Gastroesophageal sphincter (tissue), 4 donors: ENCODE measurements around the gene VANGL2. TPM values are rescaled to one million over a fixed set of nuclear protein-coding genes. Genes with fewer than 3 reads are reported as not detected.

ENCODE experiments used
- ATAC-seq: fragments of 150-250 bp; one replicate; pipeline ENCODE4 v1.9.1; 2016; ENCODE audit warnings: mild to moderate bottlenecking, moderate library complexity
- H3K27ac ChIP-seq, 4 donors: fragments of 200-600 bp; sonication (generic) in 3 of 4; 1 replicate in 3 of 4; 2 replicates in 1 of 4; pipeline ENCODE4 v1.5.1; 2016 to 2019
- H3K27me3 ChIP-seq: fragments of 200-600 bp; sonication (generic); one replicate; pipeline ENCODE4 v1.5.1; 2019
- H3K36me3 ChIP-seq, 2 donors: fragments of 200-600 bp; sonication (generic); one replicate each; pipeline ENCODE4 v1.5.1; 2019; ENCODE audit warnings: control low read depth in 1 of 2
- H3K4me1 ChIP-seq, 3 donors: fragments of 200-600 bp; sonication (generic); 1 replicate in 2 of 3; 2 replicates in 1 of 3; pipeline ENCODE4 v1.5.1; 2016 to 2019; ENCODE audit warnings: control low read depth in 2 of 3
- H3K4me3 ChIP-seq, 2 donors: fragments of 200-600 bp; sonication (generic); one replicate each; pipeline ENCODE4 v1.5.1; 2019; ENCODE audit warnings: mild to moderate bottlenecking in 1 of 2, moderate library complexity in 1 of 2
- H3K9me3 ChIP-seq, 3 donors: fragments of 200-600 bp; sonication (generic); one replicate each; pipeline ENCODE4 v1.5.1; 2017 to 2019; ENCODE audit warnings: control low read depth in 2 of 3
- CTCF ChIP-seq, 4 experiments: fragments of 200-600 bp in 2 of 4; fragments of 450-650 bp in 2 of 4; sonication (generic) in 1 of 4; IDR thresholded peaks; one replicate each; pipeline ENCODE4 v1.5.1; 2017 to 2019; ENCODE audit warnings: antibody characterized with exemption in 4 of 4, mild to moderate bottlenecking in 2 of 4, moderate library complexity in 2 of 4
- EP300 ChIP-seq: sonication (generic); formaldehyde crosslinking; IDR thresholded peaks from one replicate; pipeline ENCODE4 v1.6.1; 2017; ENCODE audit warnings: antibody characterized with exemption, mild to moderate bottlenecking
- POLR2A ChIP-seq, 2 donors: fragments of 450-650 bp; IDR thresholded peaks; one replicate each; pipeline ENCODE4 v1.6.1; 2017; ENCODE audit warnings: antibody characterized with exemption in 2 of 2, mild to moderate bottlenecking in 2 of 2, moderate library complexity in 1 of 2
- POLR2AphosphoS5 ChIP-seq: sonication (generic); formaldehyde crosslinking; IDR thresholded peaks from one replicate; pipeline ENCODE4 v1.6.1; 2017; ENCODE audit warnings: antibody characterized with exemption
- WGBS, 2 donors: methylation state at CpG; one replicate each; pipeline ENCODE4 v1.1.5; 2018; ENCODE audit warnings: low coverage in 1 of 2; 5-methylcytosine and 5-hydroxymethylcytosine counted together
- total RNA-seq, 4 donors: library from RNA; depleted of rRNA; stranded (reverse); fragments of >200 nt; gene quantifications; one replicate each; pipeline ENCODE4 v1.1.0, GENCODE V29; 2016

VANGL2 gene
- total RNA-seq, 4 donors from 2014 or later = 0.62 to 8.5 (median 4.3) TPM

DNA sequence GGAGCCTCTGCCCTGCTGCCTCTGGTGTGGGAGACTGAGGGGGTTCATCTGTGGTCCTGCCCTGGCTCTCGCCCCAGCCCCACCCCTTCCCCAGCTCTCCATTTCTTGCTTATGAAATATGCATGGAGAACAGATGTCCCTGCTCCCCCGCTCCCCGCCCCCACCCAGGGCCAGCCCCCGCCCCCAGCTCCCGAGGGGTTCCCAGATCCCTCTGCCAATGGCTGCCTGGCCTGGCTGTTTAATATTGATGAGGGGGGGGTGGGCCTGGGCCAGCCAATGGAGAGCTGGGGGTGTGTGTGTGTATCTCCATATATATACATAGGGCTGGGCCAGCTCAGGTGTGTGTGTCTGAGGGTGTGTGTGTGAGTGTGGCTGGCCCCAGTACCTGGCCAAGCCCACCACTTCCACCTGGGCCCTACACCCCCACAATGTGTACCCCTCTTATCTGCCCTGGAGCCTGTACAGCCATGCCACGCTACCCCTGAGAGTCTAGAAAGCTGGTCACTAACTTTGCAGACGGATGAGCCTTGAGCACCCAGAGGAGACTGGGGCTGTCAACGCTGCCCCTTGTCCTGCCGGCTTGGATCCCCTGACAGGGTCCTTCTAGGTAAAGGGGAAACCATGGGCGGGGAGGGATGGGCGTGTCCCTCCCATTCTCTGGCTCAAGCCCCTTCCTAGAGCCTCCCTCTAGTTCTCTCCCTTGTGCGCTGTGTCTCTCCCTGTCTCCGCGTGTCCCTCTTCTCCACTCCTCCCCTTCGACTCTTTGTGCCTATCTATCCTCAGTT lies 33.4 kb upstream of the VANGL2 start, which contains the start of gene NHLH1:
Gene NHLH1, plus strand, starts transcription at position 341 of the 785 bp plus-strand sequence. CDS start 3,661 bp downstream, outside the sequence.
- Histone ChIP-seq H3K9me3 (no peaks in the 10 kb centered on the region), H3K27me3 (peaks cover 48% of the 10 kb centered on the region), H3K4me1 (no peaks in the 10 kb centered on the region), H3K27ac (no peak within 1 kb of the TSS), H3K4me3 (no peak within 1 kb of the TSS), H3K36me3 (no peaks in the 10 kb centered on the region)
- TF ChIP-seq POLR2AphosphoS5 (no peak), CTCF (IDR thresholded peaks at IDR 0.05) (no peak), POLR2A (IDR thresholded peaks at IDR 0.05) (no peak), EP300 (no peak)
- no peak for ATAC-seq
- whole genome bisulfite sequencing, 2 donors = 37 to 72% methylated on average over 2 of the region's 15 CpGs

DNA sequence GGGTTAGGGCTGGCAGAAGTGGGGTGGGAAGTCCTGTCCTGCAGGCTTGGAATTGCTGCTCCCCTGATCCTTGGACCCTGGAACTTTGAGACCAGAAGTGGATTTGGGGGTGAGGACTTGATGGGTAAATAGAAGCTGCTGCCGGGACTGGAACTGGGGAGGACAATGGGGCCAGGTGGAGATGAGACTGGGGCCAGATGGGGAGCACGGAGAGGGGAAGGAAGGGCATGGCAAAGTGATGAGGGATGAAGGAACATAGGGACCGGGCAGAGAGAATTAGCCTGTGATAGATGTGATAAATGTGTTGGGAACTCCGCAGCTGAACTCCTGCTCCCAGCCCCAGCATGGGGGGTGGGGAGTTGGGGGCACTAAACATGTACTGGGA lies 32.9 kb upstream of the VANGL2 start:
- TF ChIP-seq POLR2A (IDR thresholded peaks at IDR 0.05) (no peak), POLR2AphosphoS5 (no peak), CTCF (IDR thresholded peaks at IDR 0.05) (no peak), EP300 (no peak)
- ATAC-seq = no peak
- 20 to 29% methylated on average over 1 to 4 of the region's 4 CpGs for WGBS, 2 donors
- peaks cover 54% of the 10 kb centered on the region for H3K27me3 ChIP-seq
- H3K36me3 ChIP-seq = no peaks in the 10 kb centered on the region
- no peak overlapping the region for H3K27ac ChIP-seq
- no peaks in the 10 kb centered on the region for H3K9me3 ChIP-seq
- H3K4me1 ChIP-seq = no peaks in the 10 kb centered on the region
- no peak overlapping the region for H3K4me3 ChIP-seq

GRCh38 chr1:160367934-160368923 lies 32.1 kb upstream of the VANGL2 start:
- H3K4me3 ChIP-seq = no peak overlapping the region
- no peaks in the 10 kb centered on the region for H3K9me3 ChIP-seq
- H3K36me3 ChIP-seq = no peaks in the 10 kb centered on the region
- TF ChIP-seq POLR2AphosphoS5 (no peak), EP300 (no peak), POLR2A (IDR thresholded peaks at IDR 0.05) (no peak), CTCF (IDR thresholded peaks at IDR 0.05) (no peak)
- no peak overlapping the region for H3K27ac ChIP-seq
- no peaks in the 10 kb centered on the region for H3K4me1 ChIP-seq
- no peak for ATAC-seq
- WGBS, 2 donors = 58 to 80% methylated on average over 2 to 4 of the region's 4 CpGs
- peaks cover 59% of the 10 kb centered on the region for H3K27me3 ChIP-seq

- H3K27ac ChIP-seq = no peak overlapping the region
- ATAC-seq = no peak
- no peak for TF ChIP-seq EP300
- TF ChIP-seq POLR2AphosphoS5 = no peak
- no peak for TF ChIP-seq POLR2A (IDR thresholded peaks at IDR 0.05)
- no peak for TF ChIP-seq CTCF (IDR thresholded peaks at IDR 0.05)
- no peaks in the 10 kb centered on the region for H3K9me3 ChIP-seq
- H3K36me3 ChIP-seq = no peaks in the 10 kb centered on the region
- no peak overlapping the region for H3K4me3 ChIP-seq
- peaks cover 59% of the 10 kb centered on the region for H3K27me3 ChIP-seq
- WGBS, 2 donors = 67 to 78% methylated on average over 1 of the region's 1 CpG
- H3K4me1 ChIP-seq = no peaks in the 10 kb centered on the region
These were observed 31.3 kb upstream of the VANGL2 start for GRCh38 chr1:160369087-160369486.
